ENCODE results near the gene DLGAP5.

DLGAP5 gene

GRCh38 chr14:55158412-55158811 lies 33.0 kb downstream of the DLGAP5 start:
- H3K36me3 ChIP-seq (replicated peaks; ENCODE audit: low read depth, low read length): peaks cover 43% of the 10 kb centered on the region
- no peak for TF ChIP-seq EZH2phosphoT487 (IDR thresholded peaks at IDR 0.05; ENCODE audit: low read depth)
- no peak for TF ChIP-seq CTCF (IDR thresholded peaks at IDR 0.05; ENCODE audit: low read depth, low read length)
- H4K20me1 ChIP-seq (ENCODE audit: insufficient read depth, low read length): no peaks in the 10 kb centered on the region

GRCh38 chr14:55157080-55157479 lies 34.3 kb downstream of the DLGAP5 start:
- Histone ChIP-seq H3K4me2 (ENCODE audit: low read length) (no peak overlapping the region), H3K9me3 (ENCODE audit: insufficient read depth, low read length) (no peaks in the 10 kb centered on the region), H3K79me2 (ENCODE audit: low read length) (no peaks in the 10 kb centered on the region), H2AFZ (ENCODE audit: low read depth, low read length) (no peak overlapping the region), H3K36me3 (replicated peaks; ENCODE audit: low read depth, low read length) (peaks cover 46% of the 10 kb centered on the region), H3K27ac (ENCODE audit: low read length) (no peak overlapping the region), H4K20me1 (ENCODE audit: insufficient read depth, low read length) (no peaks in the 10 kb centered on the region), H3K4me3 (ENCODE audit: low read length) (no peak overlapping the region), H3K9ac (ENCODE audit: low read length) (no peak overlapping the region), H3K4me1 (ENCODE audit: low read length) (no peaks in the 10 kb centered on the region), H3K27me3 (ENCODE audit: low read depth, low read length) (no peaks in the 10 kb centered on the region)
- TF ChIP-seq EZH2phosphoT487 (IDR thresholded peaks at IDR 0.05; ENCODE audit: low read depth): no peak
- TF ChIP-seq CTCF (IDR thresholded peaks at IDR 0.05; ENCODE audit: low read depth, low read length): no peak

More at GRCh38 chr14:55158412-55158811, 33.0 kb downstream of the DLGAP5 start:
- Histone ChIP-seq H3K4me2 (ENCODE audit: low read length) (no peak overlapping the region), H2AFZ (ENCODE audit: low read depth, low read length) (no peak overlapping the region), H3K4me3 (ENCODE audit: low read length) (no peak overlapping the region), H3K4me1 (ENCODE audit: low read length) (no peaks in the 10 kb centered on the region), H3K9me3 (ENCODE audit: insufficient read depth, low read length) (no peaks in the 10 kb centered on the region), H3K79me2 (ENCODE audit: low read length) (no peaks in the 10 kb centered on the region), H3K9ac (ENCODE audit: low read length) (no peak overlapping the region), H3K27me3 (ENCODE audit: low read depth, low read length) (no peaks in the 10 kb centered on the region), H3K27ac (ENCODE audit: low read length) (no peak overlapping the region)

GRCh38 chr14:55153951-55154350 lies 37.4 kb downstream of the DLGAP5 start:
- H4K20me1 ChIP-seq (ENCODE audit: insufficient read depth, low read length): no peaks in the 10 kb centered on the region
- H3K27ac ChIP-seq (ENCODE audit: low read length): no peak overlapping the region
- H2AFZ ChIP-seq (ENCODE audit: low read depth, low read length): no peak overlapping the region
- peaks cover 52% of the 10 kb centered on the region for H3K36me3 ChIP-seq (replicated peaks; ENCODE audit: low read depth, low read length)
- no peaks in the 10 kb centered on the region for H3K79me2 ChIP-seq (ENCODE audit: low read length)
- H3K4me1 ChIP-seq (ENCODE audit: low read length): no peaks in the 10 kb centered on the region
- H3K9ac ChIP-seq (ENCODE audit: low read length): no peak overlapping the region
- H3K4me2 ChIP-seq (ENCODE audit: low read length): no peak overlapping the region
- no peaks in the 10 kb centered on the region for H3K27me3 ChIP-seq (ENCODE audit: low read depth, low read length)
- no peaks in the 10 kb centered on the region for H3K9me3 ChIP-seq (ENCODE audit: insufficient read depth, low read length)
- H3K4me3 ChIP-seq (ENCODE audit: low read length): no peak overlapping the region
- no peak for TF ChIP-seq CTCF (IDR thresholded peaks at IDR 0.05; ENCODE audit: low read depth, low read length)
- TF ChIP-seq EZH2phosphoT487 (IDR thresholded peaks at IDR 0.05; ENCODE audit: low read depth): no peak

GRCh38 chr14:55152052-55152753 lies 39.2 kb downstream of the DLGAP5 start:
- Histone ChIP-seq H2AFZ (ENCODE audit: low read depth, low read length) (no peak overlapping the region), H4K20me1 (ENCODE audit: insufficient read depth, low read length) (no peaks in the 10 kb centered on the region), H3K27me3 (ENCODE audit: low read depth, low read length) (no peaks in the 10 kb centered on the region), H3K79me2 (ENCODE audit: low read length) (no peaks in the 10 kb centered on the region), H3K27ac (ENCODE audit: low read length) (no peak overlapping the region), H3K4me1 (ENCODE audit: low read length) (no peaks in the 10 kb centered on the region), H3K4me3 (ENCODE audit: low read length) (no peak overlapping the region), H3K4me2 (ENCODE audit: low read length) (no peak overlapping the region), H3K9ac (ENCODE audit: low read length) (no peak overlapping the region), H3K36me3 (replicated peaks; ENCODE audit: low read depth, low read length) (peaks cover 57% of the 10 kb centered on the region), H3K9me3 (ENCODE audit: insufficient read depth, low read length) (no peaks in the 10 kb centered on the region)
- TF ChIP-seq EZH2phosphoT487 (IDR thresholded peaks at IDR 0.05; ENCODE audit: low read depth) (no peak), CTCF (IDR thresholded peaks at IDR 0.05; ENCODE audit: low read depth, low read length) (no peak)
